Lower leg skin (tissue), 4 donors: ENCODE data around the gene STN1. TPM values are rescaled to one million over a fixed set of nuclear protein-coding genes. Genes with fewer than 3 reads are reported as not detected.

Experiments
- DNase-seq, 2 donors: peaks; one replicate each; pipeline ENCODE4 v3.0.0-alpha.2; 2019; ENCODE audit warnings: low spot score in 2 of 2
- H3K4me3 ChIP-seq: fragments of 200-600 bp; sonication (generic); 2 replicates; pipeline ENCODE4 v1.5.1; 2017; ENCODE audit warnings: mild to moderate bottlenecking, low read depth; ENCODE audit not compliant: poor library complexity, severe bottlenecking
- POLR2A ChIP-seq, 2 donors: fragments of 450-650 bp; IDR thresholded peaks; one replicate each; pipeline ENCODE4 v1.6.1; 2016 to 2017; ENCODE audit warnings: antibody characterized with exemption in 2 of 2, mild to moderate bottlenecking in 1 of 2, moderate library complexity in 1 of 2
- WGBS, 2 donors: methylation state at CpG; one replicate each; pipeline ENCODE4 v1.1.5; 2018; 5-methylcytosine and 5-hydroxymethylcytosine counted together
- intact Hi-C: fragments of 100-400 bp; cut with DNase I; formaldehyde crosslinking; loops from one replicate; pipeline ENCODE4 v1.15.0; 2023; ENCODE audit warnings: low total_unique reads
- total RNA-seq, 4 donors: library from RNA; depleted of rRNA; stranded (reverse); fragments of >200 nt; gene quantifications; one replicate each; pipeline ENCODE4 v1.1.0, GENCODE V29; 2016
- TF ChIP-seq, protein P1 (sequence below), 3 donors: fragments of 450-650 bp; IDR thresholded peaks; one replicate each; pipeline ENCODE4 v1.5.1; 2016; ENCODE audit warnings: antibody characterized with exemption in 3 of 3, mild to moderate bottlenecking in 3 of 3, moderate library complexity in 2 of 3

STN1 gene
- total RNA-seq, 4 donors from 2014 or later, result 13.0 to 33.3 (median 18.4) TPM

DNA sequence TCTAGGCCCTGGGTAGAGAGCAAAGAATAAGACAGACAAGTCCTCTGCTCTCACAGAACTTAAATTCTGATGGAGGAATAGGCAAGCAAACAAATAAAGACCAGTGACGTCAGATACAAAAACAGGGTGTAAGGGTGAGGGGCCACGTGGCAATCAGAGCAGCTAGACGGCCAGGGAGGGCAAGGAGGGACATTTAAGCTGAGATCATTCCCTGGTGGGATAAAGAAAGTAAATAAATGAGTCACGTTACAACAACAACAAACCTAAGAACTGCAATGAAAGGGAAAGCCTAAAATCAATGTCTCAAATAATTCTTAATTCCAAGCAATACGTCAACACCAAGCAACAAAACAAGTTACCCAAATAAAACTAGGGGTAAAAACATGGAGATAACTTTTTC lies 21.8 kb downstream of the STN1 start:
- no peak for DNase-seq
- H3K4me3 ChIP-seq, result no peak overlapping the region
- intact Hi-C loops, result no loop called here
- 68 to 69% methylated on average over 5 of the region's 5 CpGs for WGBS, 2 donors
- TF ChIP-seq, protein P1, sequence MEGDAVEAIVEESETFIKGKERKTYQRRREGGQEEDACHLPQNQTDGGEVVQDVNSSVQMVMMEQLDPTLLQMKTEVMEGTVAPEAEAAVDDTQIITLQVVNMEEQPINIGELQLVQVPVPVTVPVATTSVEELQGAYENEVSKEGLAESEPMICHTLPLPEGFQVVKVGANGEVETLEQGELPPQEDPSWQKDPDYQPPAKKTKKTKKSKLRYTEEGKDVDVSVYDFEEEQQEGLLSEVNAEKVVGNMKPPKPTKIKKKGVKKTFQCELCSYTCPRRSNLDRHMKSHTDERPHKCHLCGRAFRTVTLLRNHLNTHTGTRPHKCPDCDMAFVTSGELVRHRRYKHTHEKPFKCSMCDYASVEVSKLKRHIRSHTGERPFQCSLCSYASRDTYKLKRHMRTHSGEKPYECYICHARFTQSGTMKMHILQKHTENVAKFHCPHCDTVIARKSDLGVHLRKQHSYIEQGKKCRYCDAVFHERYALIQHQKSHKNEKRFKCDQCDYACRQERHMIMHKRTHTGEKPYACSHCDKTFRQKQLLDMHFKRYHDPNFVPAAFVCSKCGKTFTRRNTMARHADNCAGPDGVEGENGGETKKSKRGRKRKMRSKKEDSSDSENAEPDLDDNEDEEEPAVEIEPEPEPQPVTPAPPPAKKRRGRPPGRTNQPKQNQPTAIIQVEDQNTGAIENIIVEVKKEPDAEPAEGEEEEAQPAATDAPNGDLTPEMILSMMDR (IDR thresholded peaks at IDR 0.05), result no peak
- TF ChIP-seq POLR2A (IDR thresholded peaks at IDR 0.05), result no peak

- 55 to 62% methylated on average over 9 of the region's 9 CpGs for WGBS, 2 donors
- intact Hi-C loops, result no loop called here
- DNase-seq, result peak in 1 of 2 donors; percentile 76
Observed at GRCh38 chr10:103895411-103896186, 22.4 kb downstream of the STN1 start.

DNA sequence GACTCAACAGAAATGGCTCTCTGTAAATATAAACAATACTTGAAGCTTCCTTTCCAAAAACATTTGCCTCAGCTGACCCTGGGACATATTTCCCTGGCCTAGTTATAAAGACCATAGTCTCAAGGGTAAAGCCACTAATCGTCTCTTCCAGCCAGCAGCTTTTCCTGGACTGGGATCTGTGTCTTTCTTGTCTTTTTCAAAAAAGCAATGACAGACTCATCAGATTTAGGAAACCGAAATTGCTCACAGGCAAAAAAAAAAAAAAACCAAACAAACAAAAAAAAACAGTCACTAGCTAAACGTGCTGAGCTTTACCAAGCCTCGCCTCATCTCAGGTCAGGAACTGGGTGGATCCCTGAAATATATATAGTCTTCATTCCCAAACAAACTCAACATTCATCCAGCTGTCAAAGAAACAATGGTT lies 23.5 kb downstream of the STN1 start:
- WGBS, 2 donors, result 2 to 13% methylated on average over 4 of the region's 4 CpGs
- peak in 1 of 2 donors; percentile 49 for DNase-seq
- H3K4me3 ChIP-seq, result no peak overlapping the region
- TF ChIP-seq POLR2A (IDR thresholded peaks at IDR 0.05), result no peak
- TF ChIP-seq, protein P1 (IDR thresholded peaks at IDR 0.05), result no peak
- intact Hi-C loops, result no loop called here

More at GRCh38 chr10:103895411-103896186, 22.4 kb downstream of the STN1 start:
- no peak for TF ChIP-seq POLR2A (IDR thresholded peaks at IDR 0.05)
- TF ChIP-seq, protein P1 (IDR thresholded peaks at IDR 0.05), result no peak
- no peak overlapping the region for H3K4me3 ChIP-seq

GRCh38 chr10:103893817-103894216 lies 24.2 kb downstream of the STN1 start:
- intact Hi-C loops, result no loop called here
- WGBS, 2 donors, result 21 to 30% methylated on average over 2 of the region's 2 CpGs
- no peak for TF ChIP-seq POLR2A (IDR thresholded peaks at IDR 0.05)
- TF ChIP-seq, protein P1 (IDR thresholded peaks at IDR 0.05), result no peak
- DNase-seq, result no peak
- H3K4me3 ChIP-seq, result no peak overlapping the region

GRCh38 chr10:103892181-103892580 lies 25.8 kb downstream of the STN1 start:
- TF ChIP-seq, protein P1 (IDR thresholded peaks at IDR 0.05), result no peak
- no peak for TF ChIP-seq POLR2A (IDR thresholded peaks at IDR 0.05)
- no peak for DNase-seq

More at GRCh38 chr10:103892181-103892580, 25.8 kb downstream of the STN1 start:
- 69 to 74% methylated on average over 3 of the region's 3 CpGs for WGBS, 2 donors
- intact Hi-C loops, result no loop called here
- no peak overlapping the region for H3K4me3 ChIP-seq
